Left ventricle myocardium superior (tissue), 1 donor: ENCODE results near the gene SNX17. TPM values are rescaled to one million over a fixed set of nuclear protein-coding genes. Genes with fewer than 3 reads are reported as not detected.
A peak's percentile ranks its signal among the peaks of the same experiment; 100 is the strongest.
"Not testable (repeated sequence)": the region's sequence is repeated elsewhere in the genome, so short reads cannot be mapped to it uniquely, and the experiment has no call there.

Source experiments
- ATAC-seq: fragments of 200-7000 bp; cut with Tn5 transposase; one replicate; pipeline ENCODE4 v1.9.1; 2020; ENCODE audit warnings: mild to moderate bottlenecking, moderate library complexity
- DNase-seq: peaks from one replicate; pipeline ENCODE4 v3.0.0-alpha.2; 2020
- intact Hi-C: fragments of 100-400 bp; cut with micrococcal nuclease; formaldehyde crosslinking; loops from one replicate; pipeline ENCODE4 v1.11.0; 2022
- long read RNA-seq: library from polyadenylated mRNA; unstranded; transcript quantifications from one replicate; pipeline ENCODE4 v2.0.0, GENCODE V29; 2021
- total RNA-seq: library from RNA; stranded (reverse); fragmentation: NEBNext Ultra II Directional; extraction: Animal tissue kit (Norgen Biotek cat#: 25700); gene quantifications from one replicate; pipeline ENCODE4 v1.2.1, GENCODE V29; 2021
- donor health status: DM: no; HTN: yes; CAD: no; lungs with severe emphysema.

The SNX17 gene, protein sequence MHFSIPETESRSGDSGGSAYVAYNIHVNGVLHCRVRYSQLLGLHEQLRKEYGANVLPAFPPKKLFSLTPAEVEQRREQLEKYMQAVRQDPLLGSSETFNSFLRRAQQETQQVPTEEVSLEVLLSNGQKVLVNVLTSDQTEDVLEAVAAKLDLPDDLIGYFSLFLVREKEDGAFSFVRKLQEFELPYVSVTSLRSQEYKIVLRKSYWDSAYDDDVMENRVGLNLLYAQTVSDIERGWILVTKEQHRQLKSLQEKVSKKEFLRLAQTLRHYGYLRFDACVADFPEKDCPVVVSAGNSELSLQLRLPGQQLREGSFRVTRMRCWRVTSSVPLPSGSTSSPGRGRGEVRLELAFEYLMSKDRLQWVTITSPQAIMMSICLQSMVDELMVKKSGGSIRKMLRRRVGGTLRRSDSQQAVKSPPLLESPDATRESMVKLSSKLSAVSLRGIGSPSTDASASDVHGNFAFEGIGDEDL
- total RNA-seq, result 61.2 TPM
- long read RNA-seq, transcript SNX17-201 (15 exons, 2,044 nt), result major isoform, 189 of 209 reads
- long read RNA-seq, partial matches to known transcripts, result 11 of 209 reads
- long read RNA-seq, other reads (novel, unspliced or antisense), result 9 of 209 reads

DNA sequence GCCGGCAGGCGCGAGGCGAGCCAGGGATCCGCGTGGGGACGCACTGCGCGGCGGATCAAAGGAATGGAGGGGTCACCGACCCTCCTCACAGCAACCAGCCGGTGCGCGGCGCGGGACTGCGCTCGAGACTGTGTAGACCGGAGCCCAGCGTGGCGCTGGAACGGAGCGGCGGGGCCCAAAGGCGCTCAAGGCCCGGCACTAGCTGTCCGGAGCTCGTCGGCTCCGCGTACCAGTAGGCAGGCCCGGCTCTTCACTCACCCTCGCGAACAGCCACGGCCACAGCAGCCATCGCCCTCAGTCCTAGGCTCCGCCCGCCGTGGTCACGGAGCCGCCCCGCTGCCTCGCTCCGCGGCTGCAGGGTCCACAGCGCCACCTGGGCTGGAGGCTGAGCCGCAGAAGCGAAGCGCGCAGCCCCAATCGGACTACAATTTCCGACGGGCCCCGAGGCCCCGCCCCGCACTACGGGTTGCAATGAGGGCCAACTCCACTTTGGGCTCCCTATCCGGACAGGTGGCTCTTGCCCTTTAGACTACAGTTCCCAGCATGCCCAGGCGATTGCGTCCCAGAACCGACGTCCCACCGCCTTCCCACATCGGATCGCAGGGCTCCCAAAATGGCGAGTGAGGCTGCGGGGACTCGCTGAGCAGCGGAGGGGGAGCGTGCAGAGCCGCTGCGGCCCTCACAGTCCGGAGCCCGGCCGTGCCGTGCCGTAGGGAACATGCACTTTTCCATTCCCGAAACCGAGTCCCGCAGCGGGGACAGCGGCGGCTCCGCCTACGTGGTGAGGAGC, at the start of gene SNX17, which contains the start of gene EIF2B4:
SNX17 (plus strand) TSS at position 591 of the 790 bp plus-strand sequence; CDS start at position 719, 128 bp downstream.
EIF2B4 (minus strand) TSS at position 313 of the 790 bp plus-strand sequence; CDS start at position 289, 24 bp downstream.
- DNase-seq (peak; percentile 99), ATAC-seq (peak; percentile 94)
- intact Hi-C loops, result no loop called here

DNA sequence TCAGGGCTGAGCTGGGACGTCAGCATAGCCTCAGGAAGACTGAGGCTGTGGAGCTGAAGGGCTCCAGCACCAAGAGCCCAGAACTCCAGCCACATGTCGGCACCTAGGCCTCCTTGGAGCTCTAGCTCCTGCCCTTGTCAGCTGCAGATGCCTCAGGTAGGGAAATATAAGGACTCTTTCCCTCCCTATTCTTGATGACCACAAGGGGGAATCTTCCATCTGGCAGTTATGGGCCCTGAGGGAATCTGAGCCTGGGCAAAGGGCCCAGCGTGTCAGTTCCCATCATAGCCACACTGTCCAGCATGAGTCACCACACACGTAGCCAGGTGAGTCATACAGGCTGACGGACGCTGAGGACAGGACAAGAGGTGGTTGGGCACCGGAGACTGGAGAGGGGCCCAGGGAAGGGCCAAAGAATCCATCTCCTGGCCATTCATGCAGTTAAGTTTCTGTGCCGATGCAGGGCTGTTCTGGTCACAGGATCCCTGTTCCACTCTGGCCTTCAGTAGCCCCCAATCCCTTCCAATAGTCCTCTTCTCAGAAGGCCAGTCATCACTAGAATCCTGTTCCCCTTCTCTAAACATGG, 49.4 kb upstream of the SNX17 start:
- peak; percentile 81 for DNase-seq
- peak; percentile 76 for ATAC-seq
- intact Hi-C loops, result no loop called here

DNA sequence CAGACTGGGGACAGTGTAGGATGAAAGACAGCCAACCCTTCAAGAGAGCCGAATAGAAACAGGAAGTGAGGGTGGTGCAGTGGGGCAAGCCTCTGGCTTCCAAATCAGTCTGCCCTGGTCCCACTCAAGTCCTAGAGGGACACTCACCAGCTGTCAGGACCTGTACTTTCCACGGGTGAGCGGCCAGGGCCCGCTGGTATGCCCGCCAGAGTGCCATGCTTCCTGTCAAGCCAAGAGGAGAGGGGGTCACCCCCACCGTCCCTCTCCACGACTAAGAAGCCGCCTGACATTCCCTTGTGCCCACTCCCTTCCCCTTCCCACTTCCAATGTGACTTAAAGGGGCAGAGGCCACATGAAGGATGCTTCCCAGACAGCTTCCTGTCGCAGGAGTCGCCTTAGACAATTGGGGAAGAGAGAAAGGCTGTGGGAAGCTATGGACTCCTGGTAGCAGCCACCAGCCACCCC, 48.1 kb upstream of the SNX17 start:
- ATAC-seq, result peak; percentile 16
- no peak for DNase-seq
- intact Hi-C loops, result no loop called here

DNA sequence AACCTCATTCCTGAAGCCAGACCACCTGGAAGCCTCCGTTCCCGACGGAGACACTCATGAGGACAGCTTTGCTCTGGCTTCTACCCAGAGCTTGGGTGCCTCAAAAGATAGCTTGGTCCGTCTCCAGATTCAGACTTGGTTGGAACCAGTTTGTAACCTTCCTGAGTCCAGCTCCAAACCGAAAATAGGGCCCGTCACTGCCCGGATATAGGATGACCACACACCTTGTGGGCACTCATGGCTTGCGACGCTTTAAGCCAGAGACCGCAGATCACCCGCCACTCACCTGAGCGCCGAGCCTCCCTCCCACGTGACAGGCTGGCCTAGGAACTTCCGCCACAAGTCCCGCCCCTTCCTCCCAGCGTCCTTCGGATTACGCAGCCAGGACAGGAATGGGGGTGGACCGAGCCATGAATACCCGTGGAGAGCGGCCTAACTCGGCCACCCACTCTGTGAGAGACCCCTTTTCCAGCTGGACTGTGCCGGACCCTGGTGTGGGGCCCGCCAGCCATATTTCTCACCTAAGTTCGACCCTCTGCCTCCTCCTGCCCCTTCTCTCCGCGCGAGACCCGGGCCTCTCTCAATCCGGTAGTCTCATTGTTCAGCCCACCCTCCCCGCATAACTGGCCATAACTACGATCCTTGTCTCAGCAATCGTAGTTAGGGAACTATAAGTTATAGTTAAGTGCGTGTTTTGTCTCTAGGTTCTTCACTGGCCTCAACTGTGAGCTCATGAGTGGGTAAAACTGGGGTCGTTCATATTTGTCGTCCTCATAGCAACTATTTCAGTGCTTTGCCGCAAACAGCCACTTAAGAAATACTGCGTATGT, 47.4 kb upstream of the SNX17 start, which contains the start of gene MPV17:
MPV17 (minus strand) TSS at position 332 of the 830 bp plus-strand sequence. CDS start 580 bp downstream, outside the sequence.
- intact Hi-C loops, result no loop called here
- DNase-seq (peak; percentile 93), ATAC-seq (peak; percentile 92)

DNA sequence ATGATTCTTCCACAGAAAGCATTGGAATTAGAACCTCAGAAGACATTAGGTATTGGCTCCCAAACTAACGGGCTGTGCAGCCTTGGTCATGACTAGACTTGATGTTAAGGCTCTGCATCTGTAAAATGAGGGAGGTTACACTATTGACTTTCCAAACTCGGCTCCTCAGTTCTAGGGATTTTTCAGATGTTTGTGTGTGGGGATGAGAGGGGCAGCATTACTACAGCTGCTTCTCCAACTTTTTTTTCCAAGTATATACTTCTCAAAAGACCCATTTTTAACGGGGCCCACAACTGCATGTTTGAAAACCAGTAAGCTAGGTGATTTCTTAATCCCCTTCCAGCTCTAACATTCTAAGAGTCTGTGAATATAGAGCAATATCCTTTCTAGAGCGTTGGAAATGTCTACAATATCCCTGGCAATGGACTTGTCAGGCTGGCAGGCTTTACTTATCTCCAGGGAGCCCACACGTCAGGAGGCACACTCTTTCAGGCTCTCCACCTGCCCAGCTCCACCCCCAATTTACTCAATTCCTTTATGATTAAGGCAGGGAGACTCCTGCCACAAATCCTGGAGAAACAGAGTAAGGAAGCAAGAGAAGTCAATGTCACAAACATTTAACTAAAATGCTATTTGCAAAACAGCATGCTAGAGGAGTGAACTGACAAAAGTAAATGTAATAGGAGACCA, 46.7 kb upstream of the SNX17 start:
- intact Hi-C loops, result no loop called here
- DNase-seq (no peak), ATAC-seq (peak; percentile 1)

DNA sequence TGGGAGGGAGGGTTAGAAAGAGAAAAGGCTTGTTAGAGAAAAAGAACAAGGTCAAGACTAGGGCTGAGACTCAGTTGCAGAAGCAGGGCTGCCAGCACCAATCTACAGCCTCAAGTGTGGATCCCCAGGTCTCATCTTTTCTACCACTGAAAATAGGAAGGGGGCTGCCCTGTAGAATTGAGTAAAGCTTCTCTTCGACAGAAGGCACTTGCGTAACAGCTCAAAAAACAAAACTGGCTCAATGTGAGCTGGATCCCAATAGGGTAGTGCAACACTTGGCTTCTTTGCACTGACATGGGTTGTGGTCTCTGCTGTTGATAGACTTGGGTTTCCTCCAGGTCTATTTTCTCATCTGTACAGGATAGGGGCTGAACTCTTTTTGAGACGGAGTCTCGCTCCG, 45.7 kb upstream of the SNX17 start:
- no peak for ATAC-seq
- DNase-seq, result no peak
- intact Hi-C loops, result no loop called here

DNA sequence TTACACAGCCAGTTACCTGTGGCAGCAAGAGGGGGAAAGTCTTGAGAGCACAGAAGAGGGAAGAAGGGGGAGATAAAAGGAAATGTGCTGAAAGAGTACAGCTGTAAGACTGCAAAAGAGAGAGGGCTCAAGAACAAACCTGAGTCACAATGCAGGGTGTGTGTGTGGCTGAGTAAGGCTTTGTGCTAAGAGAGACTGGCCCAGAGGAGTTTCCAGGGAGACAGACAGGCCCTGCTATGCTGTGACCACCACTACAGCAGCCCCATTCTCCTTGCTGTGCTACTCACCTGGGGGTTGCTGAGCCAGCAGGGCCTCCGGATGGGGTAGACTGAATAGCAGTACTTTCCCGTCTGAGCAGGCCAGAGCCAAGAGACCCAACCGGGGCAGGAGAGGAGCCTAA, 35.1 kb upstream of the SNX17 start:
- ATAC-seq, result no peak

DNA sequence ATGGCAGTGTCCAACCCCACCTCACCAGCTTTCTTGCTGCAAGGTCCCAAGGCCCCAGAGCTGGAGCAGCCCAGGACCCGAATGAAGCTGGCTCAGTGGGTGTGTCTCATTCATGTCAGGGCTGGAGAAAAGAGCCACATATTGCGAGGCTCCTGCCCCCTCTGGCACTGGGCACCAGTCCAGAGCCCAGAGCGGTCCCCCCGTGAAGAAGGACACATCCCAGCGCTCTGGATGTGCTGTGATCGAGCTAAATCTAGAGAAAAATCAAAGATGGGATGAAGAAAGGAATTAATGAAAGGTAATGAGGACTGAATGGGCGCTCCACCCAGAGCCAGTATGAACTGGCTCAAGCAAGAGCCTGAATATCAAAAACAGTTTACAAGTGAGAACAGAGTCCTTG, 34.2 kb upstream of the SNX17 start:
- intact Hi-C loops, result no loop called here
- ATAC-seq, result no peak

More for the DNA sequence above, 35.1 kb upstream of the SNX17 start:
- intact Hi-C loops, result no loop called here
- DNase-seq, result no peak

DNA sequence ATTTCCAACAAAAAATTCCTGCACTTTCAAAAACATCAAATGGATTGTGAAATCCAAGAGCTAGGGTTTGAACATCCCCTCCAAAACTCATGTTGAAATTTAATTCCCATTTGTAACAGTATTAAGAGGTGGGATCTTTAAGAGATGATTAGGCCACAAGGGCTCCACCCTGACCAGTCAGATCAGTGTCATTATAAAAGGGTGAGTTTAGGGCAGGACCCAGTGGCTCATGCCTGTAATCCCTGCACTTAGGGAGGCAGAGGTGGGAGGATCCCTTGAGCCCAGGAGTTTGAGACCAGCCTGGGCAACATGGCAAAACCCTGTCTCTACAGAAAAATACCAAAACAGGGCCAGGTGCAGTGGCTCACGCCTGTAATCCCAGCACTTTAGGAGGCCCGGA, 22.8 kb upstream of the SNX17 start:
- DNase-seq (no peak), ATAC-seq (no peak)
- intact Hi-C loops, result no loop called here

More for the DNA sequence above, 34.2 kb upstream of the SNX17 start:
- no peak for DNase-seq

DNA sequence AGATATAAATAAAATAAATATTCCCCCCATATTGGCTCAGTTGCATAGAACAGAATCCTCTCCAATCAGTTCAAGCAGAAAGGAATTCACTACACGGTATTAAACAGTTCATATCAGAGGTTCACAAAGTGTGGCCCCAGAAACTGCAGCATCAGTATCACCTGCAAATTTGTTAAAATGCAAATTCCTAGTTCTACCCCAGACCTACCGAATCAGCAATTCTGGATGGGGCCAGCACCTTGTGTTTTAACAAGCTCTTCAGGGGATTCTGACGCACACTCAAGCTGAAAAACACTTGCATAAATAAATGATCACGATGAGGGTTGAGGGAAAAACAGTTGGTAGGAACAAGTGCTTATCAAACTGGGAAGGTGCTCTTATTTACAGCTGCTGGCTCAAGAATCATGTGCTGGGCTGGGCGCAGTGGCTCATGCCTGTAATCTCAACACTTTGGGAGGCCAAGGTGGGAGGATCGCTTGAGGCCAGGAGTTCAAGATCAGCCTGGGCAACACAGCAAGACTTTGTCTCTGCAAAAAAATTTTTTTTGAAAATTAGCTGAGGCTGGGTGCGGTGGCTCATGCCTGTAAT, 20.2 kb upstream of the SNX17 start:
- intact Hi-C loops, result no loop called here
- DNase-seq (no peak), ATAC-seq (no peak)

DNA sequence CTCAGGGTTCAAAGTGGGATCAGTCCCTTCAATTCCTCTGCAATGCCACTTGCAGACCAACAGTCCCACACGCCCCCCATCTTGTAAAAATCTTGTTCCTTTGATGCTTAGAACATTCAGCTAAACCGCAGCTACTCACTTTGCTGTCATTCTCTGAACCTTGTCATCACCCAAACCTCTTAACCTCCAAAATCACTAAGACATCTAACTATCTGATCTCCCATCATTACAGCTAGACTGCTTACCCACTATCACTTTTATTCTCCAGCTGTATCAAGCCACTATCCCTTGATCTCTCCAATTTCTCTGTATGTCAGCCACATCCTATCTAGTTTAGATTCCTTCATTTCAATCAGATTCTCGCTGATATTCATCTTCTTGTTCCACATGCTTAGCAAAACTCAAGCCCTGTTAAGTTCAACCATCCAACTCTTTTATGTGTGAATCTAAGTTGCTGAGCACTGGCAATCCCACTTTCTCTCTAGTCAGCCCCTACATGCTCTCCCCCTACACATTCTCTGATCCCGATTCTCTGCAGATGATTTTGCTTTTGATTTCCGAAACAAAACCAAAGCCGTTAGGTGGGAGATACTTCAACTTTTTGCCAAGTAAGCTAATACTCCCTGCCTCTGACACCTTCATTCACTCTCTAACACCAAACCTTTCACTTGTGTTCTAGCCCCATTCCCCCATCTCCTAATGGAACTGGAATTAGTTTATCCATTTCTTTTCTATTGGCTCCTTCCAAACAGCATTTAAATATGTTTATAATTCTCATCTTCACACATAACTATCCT, 18.4 kb upstream of the SNX17 start:
- intact Hi-C loops, result no loop called here
- DNase-seq, result no peak
- no peak for ATAC-seq

DNA sequence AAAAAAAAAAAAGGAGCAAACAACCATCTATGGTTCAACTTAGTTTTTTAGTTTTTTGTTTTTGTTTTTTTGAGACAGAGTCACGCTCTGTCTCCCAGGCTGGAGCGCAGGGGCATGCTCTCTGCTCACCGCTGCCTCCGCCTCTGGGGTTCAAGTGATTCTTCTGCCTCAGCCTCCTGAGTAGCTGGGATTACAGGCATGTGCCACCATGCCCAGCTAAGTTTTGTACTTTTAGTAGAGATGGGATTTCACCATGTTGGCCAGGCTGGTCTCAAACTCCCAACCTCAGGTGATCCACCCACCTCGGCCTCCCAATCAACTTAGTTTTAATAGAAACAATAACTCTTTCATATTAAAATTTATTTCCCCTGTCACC, 17.0 kb upstream of the SNX17 start:
- DNase-seq, intact Hi-C loops, ATAC-seq: not testable (repeated sequence)

DNA sequence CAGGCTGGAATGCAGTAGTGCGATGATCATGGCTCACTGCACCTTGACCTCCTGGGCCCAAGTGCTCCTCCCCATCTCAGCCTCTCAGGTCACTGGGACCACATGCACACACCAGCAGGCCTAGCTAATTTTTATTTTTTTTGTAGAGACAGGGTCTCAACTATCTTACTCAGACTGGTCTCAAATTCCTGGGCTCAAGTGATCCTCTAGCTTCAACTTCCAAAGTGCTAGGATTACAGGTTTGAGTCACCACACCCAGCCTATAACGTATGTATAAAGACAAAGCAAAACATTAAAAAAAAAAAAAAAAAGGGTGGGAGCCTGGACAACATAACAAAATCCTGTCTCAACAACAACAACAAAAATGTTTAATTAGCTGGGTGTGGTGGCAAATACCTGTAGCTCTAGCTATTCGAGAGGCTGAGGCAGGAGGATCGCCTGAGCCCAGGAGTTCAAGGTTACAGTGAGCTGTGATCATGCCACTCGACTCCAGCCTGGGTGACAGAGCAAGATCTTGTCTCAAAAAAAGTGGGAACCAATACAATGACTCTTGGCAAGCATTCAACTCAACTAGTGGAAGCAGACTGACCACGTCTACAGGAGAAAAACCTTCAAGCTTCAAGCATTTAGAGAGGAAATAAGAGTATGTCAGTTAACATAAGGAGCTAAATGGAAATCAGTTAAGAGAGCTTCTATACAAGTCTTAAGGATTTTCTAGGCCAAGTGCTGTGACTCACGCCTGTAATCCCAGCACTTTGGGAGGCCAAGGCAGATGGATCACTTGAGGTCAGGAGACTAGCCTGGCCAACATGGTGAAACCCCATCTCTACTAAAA, 16.4 kb upstream of the SNX17 start:
- ATAC-seq (no peak), DNase-seq (no peak)
- intact Hi-C loops, result no loop called here

DNA sequence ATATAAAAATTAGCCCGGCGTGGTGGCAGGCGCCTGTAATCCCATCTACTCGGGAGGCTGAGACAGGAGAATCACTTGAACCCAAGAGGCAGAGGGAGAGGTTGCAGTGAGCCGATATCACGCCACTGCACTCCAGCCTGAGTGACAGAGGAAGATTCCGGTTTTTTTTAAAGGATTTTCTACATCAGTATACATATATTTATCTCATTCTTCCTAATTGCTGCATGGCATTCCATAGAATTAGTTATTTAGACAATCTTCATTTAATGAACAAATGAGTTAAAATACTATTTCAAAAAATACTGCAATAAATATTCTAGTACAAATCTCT, 15.9 kb upstream of the SNX17 start:
- ATAC-seq (no peak), DNase-seq (no peak)
- intact Hi-C loops, result no loop called here

DNA sequence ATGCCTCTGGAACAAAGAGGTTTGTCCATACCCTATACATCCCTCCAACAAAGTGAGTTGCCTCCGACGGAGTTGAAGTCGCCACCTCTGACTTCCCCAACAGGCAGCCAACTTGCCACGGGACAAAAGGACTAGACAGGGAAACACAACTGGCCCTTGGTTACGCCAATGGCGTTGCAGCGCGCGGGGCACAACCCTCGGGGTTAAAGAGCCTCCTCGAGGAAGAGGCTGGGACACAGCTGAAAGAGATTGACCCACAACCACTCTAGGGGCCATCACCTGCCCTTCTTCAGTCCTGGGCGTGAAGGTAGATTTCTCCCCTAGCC, 14.4 kb upstream of the SNX17 start:
- ATAC-seq (no peak), DNase-seq (peak; percentile 44)
- intact Hi-C loops, result no loop called here
